Neuronal stem cell (in vitro differentiated cells): ENCODE results near the gene TAS1R3.

Experiments used
- DNase-seq: peaks from one replicate; pipeline ENCODE4 v3.0.0-alpha.2; 2013; ENCODE audit warnings: low spot score
- H2AFZ ChIP-seq: one replicate; pipeline ENCODE4 v1.6.1; 2013; ENCODE audit warnings: mild to moderate bottlenecking, low read length, inconsistent platforms
- H2AK5ac ChIP-seq: 2 replicates; pipeline ENCODE4 v1.6.1; 2013; ENCODE audit warnings: low read depth, mild to moderate bottlenecking, inconsistent platforms, low read length, moderate library complexity, mixed read lengths
- H2BK120ac ChIP-seq: 2 replicates; pipeline ENCODE4 v1.6.1; 2013; ENCODE audit warnings: low read depth, mild to moderate bottlenecking, inconsistent platforms, low read length, moderate library complexity, mixed read lengths
- H2BK12ac ChIP-seq: one replicate; pipeline ENCODE4 v1.6.1; 2013; ENCODE audit warnings: low read length, inconsistent platforms
- H2BK15ac ChIP-seq: 2 replicates; pipeline ENCODE4 v1.6.1; 2013; ENCODE audit warnings: mild to moderate bottlenecking, low read length, inconsistent platforms, mixed read lengths
- H2BK5ac ChIP-seq: one replicate; pipeline ENCODE4 v1.6.1; 2013; ENCODE audit warnings: inconsistent platforms, mild to moderate bottlenecking, low read length, moderate library complexity
- H3K14ac ChIP-seq: one replicate; pipeline ENCODE4 v1.6.1; 2013; ENCODE audit warnings: low read length, inconsistent platforms
- H3K18ac ChIP-seq: 2 replicates; pipeline ENCODE4 v1.6.1; 2013; ENCODE audit warnings: low read length, inconsistent platforms
- H3K23ac ChIP-seq: 2 replicates; pipeline ENCODE4 v1.6.1; 2013; ENCODE audit warnings: low read depth, mild to moderate bottlenecking, mixed read lengths, low read length, inconsistent platforms; ENCODE audit not compliant: poor library complexity
- H3K27ac ChIP-seq: replicated peaks from 3 replicates; pipeline ENCODE4 v1.5.1; 2013; ENCODE audit warnings: low read length, inconsistent platforms
- H3K27me3 ChIP-seq, 3 experiments: 2 replicates each; pipeline ENCODE4 v1.6.1; 2013; ENCODE audit warnings: low read length in 3 of 3, mild to moderate bottlenecking in 2 of 3, inconsistent platforms in 1 of 3, low read depth in 1 of 3, mixed read lengths in 1 of 3, moderate library complexity in 1 of 3; ENCODE audit not compliant: control insufficient read depth in 3 of 3, insufficient read depth in 3 of 3
- H3K36me3 ChIP-seq, 2 donors: replicated peaks in 1 of 2; 2 replicates each; pipeline ENCODE4 v1.6.1; 2013; ENCODE audit warnings: low read length in 2 of 2; ENCODE audit not compliant: control insufficient read depth in 2 of 2, insufficient read depth in 2 of 2
- H3K4ac ChIP-seq: 2 replicates; pipeline ENCODE4 v1.6.1; 2013; ENCODE audit warnings: inconsistent platforms, mild to moderate bottlenecking, low read length, moderate library complexity
- H3K4me1 ChIP-seq, 2 donors: 1 replicate in 1 of 2; 2 replicates in 1 of 2; pipeline ENCODE4 v1.6.1; 2013; ENCODE audit warnings: low read length in 2 of 2, low read depth in 1 of 2; ENCODE audit not compliant: control insufficient read depth in 2 of 2, insufficient read depth in 1 of 2
- H3K4me2 ChIP-seq: one replicate; pipeline ENCODE4 v1.6.1; 2013; ENCODE audit warnings: mild to moderate bottlenecking, low read length, inconsistent platforms; ENCODE audit not compliant: insufficient read depth, poor library complexity, severe bottlenecking
- H3K4me3 ChIP-seq, 2 donors: 2 replicates each; pipeline ENCODE4 v1.5.1; 2013; ENCODE audit warnings: low read length in 2 of 2, mild to moderate bottlenecking in 2 of 2, inconsistent platforms in 1 of 2, moderate library complexity in 1 of 2
- H3K79me1 ChIP-seq: one replicate; pipeline ENCODE4 v1.6.1; 2013; ENCODE audit warnings: low read depth, mild to moderate bottlenecking, inconsistent platforms, low read length, moderate library complexity
- H3K9ac ChIP-seq: one replicate; pipeline ENCODE4 v1.6.1; 2013; ENCODE audit warnings: mild to moderate bottlenecking, low read depth, low read length, inconsistent platforms; ENCODE audit not compliant: poor library complexity
- H3K9me3 ChIP-seq, 2 donors: replicated peaks in 1 of 2; 2 replicates each; pipeline versions ENCODE3 to v1.6.1; 2013; ENCODE audit warnings: low read length in 2 of 2, mild to moderate bottlenecking in 2 of 2, inconsistent platforms in 1 of 2, low read depth in 1 of 2, mixed read lengths in 1 of 2, moderate library complexity in 1 of 2; ENCODE audit not compliant: control insufficient read depth in 2 of 2, insufficient read depth in 1 of 2
- H4K8ac ChIP-seq: one replicate; pipeline ENCODE4 v1.6.1; 2013; ENCODE audit warnings: low read depth, mild to moderate bottlenecking, inconsistent platforms, low read length, moderate library complexity
- H4K91ac ChIP-seq: one replicate; pipeline ENCODE4 v1.6.1; 2013; ENCODE audit warnings: low read length, low read depth, mild to moderate bottlenecking, inconsistent platforms; ENCODE audit not compliant: poor library complexity
- WGBS, 2 donors: extraction: QIAGEN DNeasy Blood & Tissue Kit; methylation state at CpG; one replicate each; pipeline ENCODE4 v1.1.7; 2013; ENCODE audit warnings: missing lambda C conversion rate in 2 of 2, mixed read lengths in 1 of 2; ENCODE audit not compliant: insufficient read length in 2 of 2, insufficient replicate concordance in 1 of 2; ENCODE audit errors: extremely low coverage in 2 of 2; 5-methylcytosine and 5-hydroxymethylcytosine counted together

TAS1R3 gene

DNA sequence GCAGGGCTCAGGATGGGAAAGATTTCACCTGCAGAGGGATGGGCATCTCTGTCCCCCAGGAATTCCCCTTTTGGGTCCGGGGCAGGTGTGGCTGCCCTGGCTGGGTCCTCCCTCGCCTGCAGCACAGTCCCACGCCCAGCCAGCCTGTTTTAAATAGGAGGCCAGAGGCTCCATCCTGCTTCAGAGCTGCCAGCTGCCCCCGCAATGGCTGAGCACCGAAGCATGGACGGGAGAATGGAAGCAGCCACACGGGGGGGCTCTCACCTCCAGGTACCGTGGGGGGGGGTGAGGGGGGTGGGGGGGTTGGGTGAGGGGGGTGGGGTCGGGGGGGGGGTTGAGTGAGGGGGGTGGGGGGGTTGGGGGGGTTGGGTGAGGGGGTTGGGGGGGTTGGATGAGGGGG is 47.3 kb upstream of the TAS1R3 start:
- H3K4me3 ChIP-seq, result no peak overlapping the region
- H2AFZ ChIP-seq, result no peak overlapping the region
- H3K23ac ChIP-seq, result no peak overlapping the region
- H2BK5ac ChIP-seq, result peak overlapping the region; percentile 75
- H3K27me3 ChIP-seq, result no peaks in the 10 kb centered on the region
- no peak overlapping the region for H3K9ac ChIP-seq
- peak overlapping the region; percentile 80 for H3K18ac ChIP-seq
- no peak overlapping the region for H3K27ac ChIP-seq
- H3K4me2 ChIP-seq, result no peak overlapping the region
- H3K4ac ChIP-seq, result no peak overlapping the region
- H3K4me1 ChIP-seq, result peaks cover 0 to 4% of the 10 kb centered on the region in 2 donors
- no peak overlapping the region for H4K91ac ChIP-seq
- peak overlapping the region; percentile 22 for H2BK12ac ChIP-seq
- no peaks in the 10 kb centered on the region for H3K9me3 ChIP-seq
- no peak overlapping the region for H2AK5ac ChIP-seq
- no peak overlapping the region for H2BK15ac ChIP-seq
- no peak for DNase-seq
- no peak overlapping the region for H2BK120ac ChIP-seq
- H3K14ac ChIP-seq, result no peak overlapping the region
- no peaks in the 10 kb centered on the region for H3K36me3 ChIP-seq
- no peak overlapping the region for H4K8ac ChIP-seq
- peaks cover 7% of the 10 kb centered on the region for H3K79me1 ChIP-seq
- no CpG with 5 or more reads among the region's 9 CpGs for WGBS, 2 donors

DNA sequence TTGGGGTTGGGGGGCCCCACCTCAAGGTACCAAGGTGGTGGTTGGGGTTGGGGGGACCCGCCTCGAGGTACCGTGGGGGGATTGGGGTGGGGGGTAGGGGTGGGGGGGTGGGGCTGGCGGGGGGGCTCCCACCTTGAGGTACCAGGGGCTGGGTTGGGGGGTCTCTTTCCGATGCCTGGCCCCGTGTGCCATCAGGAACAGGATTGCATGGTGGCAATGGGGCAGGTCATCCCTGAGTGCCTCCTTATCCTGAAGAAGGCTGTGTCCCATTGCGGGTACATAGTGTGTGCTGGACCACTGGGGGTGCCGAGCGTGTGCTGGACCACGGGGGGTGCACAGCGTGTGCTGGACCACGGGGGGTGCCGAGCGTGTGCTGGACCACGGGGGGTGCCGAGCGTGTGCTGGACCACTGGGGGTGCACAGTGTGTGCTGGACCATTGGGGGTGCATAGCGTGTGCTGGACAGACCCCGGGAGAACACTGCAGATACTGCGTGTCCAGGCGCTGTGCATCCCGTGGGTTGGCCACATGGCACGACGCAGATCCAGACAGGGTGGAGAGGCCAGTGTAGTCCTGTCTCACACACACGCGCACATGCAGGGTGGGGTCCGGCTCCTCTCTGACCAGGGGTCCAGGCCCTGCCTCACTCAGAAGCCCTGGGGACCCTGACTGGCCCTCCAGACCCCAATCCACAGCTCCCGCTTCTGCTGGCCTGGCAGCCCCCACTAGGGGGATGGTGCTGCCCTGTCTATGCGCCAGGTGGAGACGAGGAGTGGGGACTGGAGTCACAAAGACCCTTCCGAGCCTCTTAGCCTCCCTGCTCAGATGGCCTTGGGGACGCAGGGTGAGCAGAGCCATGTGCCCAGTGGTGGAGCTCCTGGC is 46.6 kb upstream of the TAS1R3 start:
- Histone ChIP-seq H3K9me3 (no peaks in the 10 kb centered on the region), H2BK12ac (peak overlapping the region; percentile 58), H3K4me2 (no peak overlapping the region), H2BK5ac (peak overlapping the region; percentile 87), H3K18ac (peak overlapping the region; percentile 87), H4K8ac (no peak overlapping the region), H4K91ac (peak overlapping the region; percentile 85), H3K23ac (peak overlapping the region; percentile 25), H3K79me1 (peaks cover 7% of the 10 kb centered on the region), H3K36me3 (no peaks in the 10 kb centered on the region), H3K9ac (peak overlapping the region; percentile 3), H3K4me1 (peaks cover 0 to 4% of the 10 kb centered on the region in 2 donors), H3K4me3 (peak overlapping the region in 1 of 2 donors; percentile 38), H3K27me3 (no peaks in the 10 kb centered on the region), H3K4ac (no peak overlapping the region), H3K27ac (no peak overlapping the region), H2BK120ac (no peak overlapping the region), H3K14ac (peak overlapping the region; percentile 38), H2AK5ac (peak overlapping the region; percentile 90), H2AFZ (no peak overlapping the region), H2BK15ac (peak overlapping the region; percentile 67)
- DNase-seq, result no peak
- no CpG with 5 or more reads among the region's 32 CpGs for WGBS, 2 donors

DNA sequence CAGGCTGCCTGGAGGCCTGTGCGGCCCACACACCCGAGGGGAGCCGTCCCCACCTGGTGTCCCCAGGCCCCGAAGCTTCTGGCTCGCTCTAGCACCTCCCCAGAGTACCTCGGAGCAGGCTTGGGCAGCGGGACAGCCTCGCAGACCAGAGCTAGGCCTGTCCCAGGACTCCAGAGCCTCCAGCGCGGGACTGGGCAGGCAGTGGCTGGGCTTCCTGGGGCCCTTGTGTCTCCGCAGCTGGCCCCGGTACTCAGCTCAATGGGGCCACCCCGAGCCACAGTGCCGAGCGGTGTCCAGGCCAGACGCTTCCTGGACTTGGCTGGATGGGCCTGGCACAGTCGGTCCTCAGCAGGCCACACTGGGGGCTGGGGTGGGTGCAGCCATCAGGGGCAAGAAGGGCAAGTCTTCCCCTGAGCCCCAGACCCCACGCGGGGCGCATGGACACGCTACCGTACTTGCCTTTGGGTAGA is 45.9 kb upstream of the TAS1R3 start:
- Histone ChIP-seq H3K4me2 (no peak overlapping the region), H3K9ac (peak overlapping the region; percentile 70), H4K8ac (no peak overlapping the region), H2BK12ac (no peak overlapping the region), H3K4ac (no peak overlapping the region), H2AK5ac (peak overlapping the region; percentile 90), H2BK15ac (peak overlapping the region; percentile 67), H3K27me3 (no peaks in the 10 kb centered on the region), H3K4me3 (no peak overlapping the region), H3K18ac (peak overlapping the region; percentile 76), H3K23ac (peak overlapping the region; percentile 25), H2AFZ (no peak overlapping the region), H2BK120ac (no peak overlapping the region), H2BK5ac (peak overlapping the region; percentile 87), H3K79me1 (peaks cover 7% of the 10 kb centered on the region), H3K27ac (no peak overlapping the region), H3K9me3 (no peaks in the 10 kb centered on the region), H4K91ac (no peak overlapping the region), H3K4me1 (peaks cover 0 to 4% of the 10 kb centered on the region in 2 donors), H3K36me3 (no peaks in the 10 kb centered on the region), H3K14ac (no peak overlapping the region)
- DNase-seq, result no peak
- WGBS, 2 donors, result no CpG with 5 or more reads among the region's 22 CpGs

DNA sequence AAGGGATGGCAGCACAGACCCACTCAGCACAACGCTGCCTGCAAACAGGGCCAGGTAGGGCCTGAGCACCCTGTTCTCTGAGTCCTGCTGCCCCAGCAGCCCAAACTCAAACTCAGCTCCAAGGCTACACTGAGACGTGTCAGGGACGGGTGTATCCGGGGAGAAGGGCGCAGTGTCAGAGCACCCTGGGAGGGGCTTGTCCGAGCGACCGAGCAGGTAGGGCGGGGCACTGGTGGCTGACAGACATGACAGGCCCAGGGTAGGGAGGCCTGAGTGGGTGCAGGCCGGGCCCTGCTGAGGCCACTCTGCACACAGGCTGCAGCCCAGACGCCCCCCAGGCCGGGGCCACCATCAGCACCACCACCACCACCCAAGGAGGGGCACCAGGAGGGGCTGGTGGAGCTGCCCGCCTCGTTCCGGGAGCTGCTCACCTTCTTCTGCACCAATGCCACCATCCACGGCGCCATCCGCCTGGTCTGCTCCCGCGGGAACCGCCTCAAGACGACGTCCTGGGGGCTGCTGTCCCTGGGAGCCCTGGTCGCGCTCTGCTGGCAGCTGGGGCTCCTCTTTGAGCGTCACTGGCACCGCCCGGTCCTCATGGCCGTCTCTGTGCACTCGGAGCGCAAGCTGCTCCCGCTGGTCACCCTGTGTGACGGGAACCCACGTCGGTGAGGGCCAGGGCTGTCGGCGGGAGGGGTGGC is 45.3 kb upstream of the TAS1R3 start:
- H3K9ac ChIP-seq, result peak overlapping the region; percentile 70
- H3K4me1 ChIP-seq, result peaks cover 0 to 4% of the 10 kb centered on the region in 2 donors
- WGBS, 2 donors, result no CpG with 5 or more reads among the region's 37 CpGs
- H4K8ac ChIP-seq, result no peak overlapping the region
- no peaks in the 10 kb centered on the region for H3K36me3 ChIP-seq
- no peak for DNase-seq
- no peak overlapping the region for H2BK5ac ChIP-seq
- H3K18ac ChIP-seq, result peak overlapping the region; percentile 76
- H2BK120ac ChIP-seq, result peak overlapping the region; percentile 47
- H3K27ac ChIP-seq, result no peak overlapping the region
- H3K4me3 ChIP-seq, result no peak overlapping the region
- no peak overlapping the region for H2AFZ ChIP-seq
- H3K23ac ChIP-seq, result peak overlapping the region; percentile 43
- H3K4ac ChIP-seq, result no peak overlapping the region
- H2BK12ac ChIP-seq, result no peak overlapping the region
- H2BK15ac ChIP-seq, result no peak overlapping the region
- H3K79me1 ChIP-seq, result peaks cover 7% of the 10 kb centered on the region
- no peaks in the 10 kb centered on the region for H3K27me3 ChIP-seq
- H3K4me2 ChIP-seq, result no peak overlapping the region
- peak overlapping the region; percentile 56 for H3K14ac ChIP-seq
- peak overlapping the region; percentile 90 for H2AK5ac ChIP-seq
- no peak overlapping the region for H4K91ac ChIP-seq
- H3K9me3 ChIP-seq, result no peaks in the 10 kb centered on the region
